NCI-H2227 treated with DMSO at 0.1 percent for 48 hours (cell line): ENCODE data around the gene ALG1.
"Not testable (repeated sequence)": the region's sequence is repeated elsewhere in the genome, so short reads cannot be mapped to it uniquely, and the experiment has no call there.

Experiments used
- DNase-seq: peaks from one replicate; lab custom pipeline; 2025; lab: John Stamatoyannopoulos, UW

Gene ALG1

GRCh38 chr16:5044581-5044980 is 27.1 kb upstream of the ALG1 start:
- not testable (repeated sequence) for DNase-seq

DNA sequence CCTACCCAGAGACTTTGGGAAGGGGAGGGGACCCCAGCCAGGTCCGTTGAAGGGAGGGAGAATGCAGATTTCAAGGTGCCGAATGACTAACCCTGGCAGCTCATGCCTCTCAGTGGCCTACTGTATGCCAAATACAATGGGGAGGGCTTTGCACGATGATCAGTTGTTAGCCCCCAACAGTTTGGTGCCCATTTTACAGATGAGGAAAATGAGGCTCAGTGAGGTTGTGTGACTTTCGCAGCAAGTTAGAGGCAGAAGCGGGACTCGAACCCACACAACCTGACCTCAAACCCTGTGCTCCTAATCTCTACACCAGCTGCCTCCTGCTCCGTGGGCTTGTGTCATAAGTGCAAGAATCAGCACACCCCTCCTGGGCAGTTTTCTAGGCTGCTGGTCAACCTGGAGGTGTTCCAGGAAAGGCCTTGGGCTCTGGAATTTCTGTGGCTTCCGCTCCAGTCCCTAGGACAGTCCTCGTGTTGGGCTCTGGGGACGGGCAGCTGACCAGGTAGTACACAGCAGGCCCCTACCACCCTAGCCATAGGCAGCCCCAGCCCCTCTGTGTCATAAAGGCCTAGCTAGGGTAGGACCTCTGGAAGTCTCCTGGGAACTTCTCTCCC is 26.0 kb upstream of the ALG1 start:
- no peak for DNase-seq

- no peak for DNase-seq
Observed at GRCh38 chr16:5046914-5047313, 24.7 kb upstream of the ALG1 start.

DNA sequence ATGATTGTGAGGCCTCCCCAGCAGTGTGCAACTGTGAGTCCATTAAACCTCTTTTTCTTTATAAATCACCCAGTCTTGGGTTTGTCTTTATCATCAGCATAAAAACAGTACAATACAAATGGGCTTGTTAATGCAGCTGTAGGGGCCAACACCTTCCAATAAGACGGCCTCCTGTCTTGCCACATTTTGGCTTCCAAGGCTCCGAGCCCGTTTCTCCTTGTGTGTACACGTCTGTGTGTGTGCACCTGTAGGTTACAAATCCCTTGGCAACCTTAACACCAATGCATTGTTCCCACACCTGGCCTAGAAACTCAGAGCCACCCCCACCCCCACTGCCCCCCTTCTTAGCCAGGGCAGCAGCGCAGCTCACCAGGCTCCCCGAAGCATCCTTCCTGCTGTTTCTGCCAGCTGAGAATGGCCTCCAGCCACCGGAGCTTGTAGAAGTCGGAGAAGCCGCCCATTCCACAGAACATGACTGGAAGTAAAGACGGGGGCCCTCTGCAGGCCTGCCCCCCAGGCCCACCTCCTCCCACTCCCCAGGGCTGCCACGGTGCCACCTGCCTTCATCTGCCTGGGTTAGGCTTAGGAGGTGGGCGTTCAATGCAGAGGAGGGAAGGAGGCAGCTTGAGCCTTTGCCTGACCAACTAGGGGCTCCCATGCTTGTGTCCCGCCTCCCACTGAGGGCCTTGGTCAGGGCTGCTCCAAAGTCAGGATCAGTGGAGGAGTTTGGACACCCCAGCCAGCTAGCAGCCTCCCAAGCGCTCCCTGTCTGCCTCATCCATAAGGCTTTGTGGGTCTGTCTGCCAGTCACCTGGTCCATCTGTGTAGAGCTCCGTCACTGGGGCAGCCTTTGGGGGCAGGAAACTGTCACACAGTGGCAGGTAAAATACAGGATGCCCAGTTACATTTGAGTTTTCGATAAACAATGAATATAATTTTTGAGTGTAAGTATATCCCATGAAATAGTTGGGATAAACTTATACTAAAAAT is 16.5 kb upstream of the ALG1 start:
- no peak for DNase-seq

- no peak for DNase-seq
Observed at GRCh38 chr16:5056352-5056751, 15.3 kb upstream of the ALG1 start.

- no peak for DNase-seq
Observed at GRCh38 chr16:5058476-5058875, 13.2 kb upstream of the ALG1 start.

DNA sequence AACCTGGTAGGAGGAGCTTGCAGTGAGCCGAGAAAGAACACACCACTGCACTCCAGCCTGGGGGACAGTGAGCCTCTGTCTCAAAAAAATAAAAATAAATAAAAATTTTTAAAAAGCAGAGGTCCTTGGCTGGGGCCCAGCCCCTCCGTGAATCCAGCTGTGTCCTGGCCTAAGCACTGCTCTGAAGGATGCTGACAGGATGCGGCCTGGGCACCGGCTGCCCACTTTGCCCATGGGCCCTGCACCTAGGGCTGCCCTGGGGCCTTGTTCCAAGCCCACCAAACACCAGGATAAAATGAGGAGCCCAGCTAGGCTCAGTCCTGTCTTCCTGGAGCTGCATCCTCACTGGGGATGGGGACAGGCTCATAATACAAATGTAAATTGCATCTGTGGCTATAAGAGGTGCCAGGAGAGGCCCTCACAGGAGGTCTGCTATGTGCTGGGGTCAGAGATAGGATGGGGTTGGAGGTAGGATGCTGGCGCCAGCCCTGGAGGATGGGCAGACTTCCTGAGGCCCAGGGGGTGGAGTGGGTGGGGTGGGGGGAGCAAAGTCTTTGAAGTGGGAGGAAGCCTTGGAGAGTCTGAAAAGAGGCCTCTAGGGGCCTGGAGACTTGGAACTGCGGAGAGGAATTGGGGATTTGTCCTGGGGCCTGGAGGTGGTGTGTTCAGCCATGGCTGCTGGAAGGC is 12.1 kb upstream of the ALG1 start:
- DNase-seq: no peak

DNA sequence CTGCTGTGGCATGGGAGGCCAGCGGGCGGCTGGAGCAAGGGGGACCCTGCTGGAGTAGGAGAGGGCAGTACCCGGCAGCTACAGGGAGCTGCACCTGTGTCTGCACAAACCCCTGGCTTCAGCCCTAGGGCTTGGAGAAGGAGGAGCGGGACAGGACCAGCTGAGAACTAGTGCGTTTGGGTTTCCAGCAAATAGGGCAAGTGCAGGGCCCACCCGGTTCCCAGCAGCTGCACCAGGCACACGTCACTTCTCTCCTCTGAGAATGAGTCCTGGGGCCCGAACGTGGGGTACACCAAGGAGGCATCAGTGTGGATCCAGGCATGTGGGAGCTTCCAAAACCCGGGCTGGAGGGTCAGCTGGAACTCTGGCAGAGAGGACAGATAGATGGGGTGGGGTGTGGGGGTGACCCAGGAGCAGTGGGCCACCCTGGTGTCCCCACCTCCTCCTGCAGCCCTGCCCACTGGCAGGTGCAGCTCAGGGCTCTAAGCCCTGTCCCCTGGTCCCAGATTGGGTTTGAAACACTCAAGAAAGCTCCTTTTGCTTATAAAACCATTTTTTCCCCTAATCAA is 11.5 kb upstream of the ALG1 start:
- no peak for DNase-seq

DNA sequence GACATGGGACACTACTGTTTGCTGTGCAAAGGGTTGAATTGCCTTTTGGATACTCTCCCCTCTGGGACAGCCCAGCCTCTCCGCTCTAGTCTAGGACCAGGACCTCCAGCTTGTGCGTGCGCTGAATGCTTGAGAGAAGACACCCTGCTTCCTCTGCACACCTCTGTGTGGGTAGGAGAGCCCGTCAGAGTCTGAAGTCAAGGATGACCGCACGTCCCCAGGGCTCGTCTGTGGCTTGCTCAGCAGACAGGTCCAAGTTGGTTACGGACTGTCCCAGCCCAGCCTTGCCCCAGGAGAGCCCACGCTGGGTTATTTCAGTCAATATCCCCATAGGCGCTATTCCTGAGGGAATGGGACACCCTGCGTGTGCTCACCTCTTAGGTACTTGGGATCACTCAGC is 9.6 kb upstream of the ALG1 start:
- no peak for DNase-seq

DNA sequence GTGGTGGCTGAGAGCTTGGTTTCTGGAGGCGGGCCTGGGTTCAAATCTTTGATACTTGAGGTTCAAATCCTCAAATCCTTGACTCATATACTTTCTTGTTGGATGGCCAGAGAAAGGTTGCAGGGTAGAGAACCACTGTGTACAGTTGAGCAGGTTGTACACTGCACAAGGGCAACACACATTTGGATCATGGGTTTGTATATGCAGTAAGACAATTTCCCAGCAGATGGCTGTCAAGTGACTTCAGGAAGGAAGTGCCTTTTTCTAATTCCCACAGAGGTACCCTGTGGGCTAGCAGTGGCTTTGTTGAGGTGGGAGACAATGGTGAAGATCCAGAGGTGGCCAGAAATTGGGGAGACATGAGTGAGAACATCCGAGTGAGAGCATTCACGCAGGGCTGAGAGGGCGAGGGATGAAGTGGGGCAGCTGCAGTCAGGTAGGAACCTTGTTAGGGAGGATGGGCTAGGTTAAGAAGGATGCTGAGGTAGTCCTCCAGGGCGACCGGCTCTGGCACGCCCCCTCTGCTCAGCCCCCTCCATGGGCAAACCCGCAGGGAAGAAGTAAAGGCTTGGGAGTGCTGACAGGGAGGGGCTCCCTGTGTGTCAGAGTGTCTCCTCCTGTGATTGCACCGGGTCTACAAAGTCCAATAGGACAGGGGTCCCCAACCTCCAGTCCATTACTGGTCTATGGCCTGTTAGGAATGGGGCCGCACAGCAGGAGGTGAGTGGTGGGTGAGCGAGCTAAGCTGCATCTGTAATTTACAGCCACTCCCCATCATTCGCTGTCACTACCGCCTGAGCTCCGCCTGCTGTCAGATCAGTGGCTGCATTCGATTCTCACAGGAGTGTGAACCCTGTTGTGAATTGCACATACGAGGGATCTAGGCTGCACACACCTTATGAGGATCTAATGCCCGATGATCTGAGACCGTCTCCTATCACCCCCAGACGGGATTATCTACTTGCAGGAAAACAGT is 8.6 kb upstream of the ALG1 start:
- DNase-seq: no peak

GRCh38 chr16:5064915-5065314 is 6.7 kb upstream of the ALG1 start:
- no peak for DNase-seq

GRCh38 chr16:5065326-5065725 is 6.3 kb upstream of the ALG1 start:
- DNase-seq: no peak

- no peak for DNase-seq
Observed at GRCh38 chr16:5065813-5066212, 5.8 kb upstream of the ALG1 start, which contains the start of gene C16orf89. TSS of gene C16orf89 (minus strand) at chr16:5065956. CDS start at chr16:5065908, 48 bp downstream.

DNA sequence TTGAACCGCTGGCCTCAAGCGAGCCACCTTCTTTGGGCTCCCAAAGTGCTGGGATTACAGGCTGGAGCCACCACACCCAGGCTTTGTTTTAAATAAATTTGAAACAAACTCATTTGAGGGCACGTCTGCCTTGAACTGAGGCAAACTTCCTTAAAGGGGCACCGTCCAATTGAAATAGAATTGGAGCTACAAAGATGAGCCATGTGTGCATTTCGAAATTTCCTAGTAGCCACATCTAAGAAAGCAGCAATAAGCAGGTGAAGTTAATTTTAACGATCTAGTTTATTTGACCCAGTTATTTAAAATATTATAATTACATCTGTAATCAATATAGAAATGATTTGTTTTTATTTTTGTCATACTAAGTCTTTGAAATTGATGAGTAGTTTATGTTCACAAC is 5.1 kb upstream of the ALG1 start:
- DNase-seq: no peak

DNA sequence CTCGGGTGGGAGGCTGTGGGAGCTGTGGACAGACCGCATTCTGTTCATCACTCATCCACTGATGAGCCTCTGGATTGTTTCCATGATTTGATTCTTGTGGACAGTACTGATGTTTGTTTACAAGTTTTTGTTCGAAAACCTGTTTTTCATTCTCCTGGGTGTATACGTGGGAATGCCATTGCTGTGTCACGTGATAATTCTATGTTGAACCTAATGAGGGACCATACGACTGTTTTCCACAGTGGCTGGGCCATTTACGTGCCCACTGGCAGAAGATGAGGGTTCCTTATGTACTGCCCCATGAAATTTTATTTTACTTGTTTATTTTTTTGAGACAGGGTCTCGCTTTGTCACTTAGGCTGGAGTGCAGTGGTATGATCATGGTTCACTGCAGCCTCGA is 2.6 kb upstream of the ALG1 start:
- DNase-seq: no peak

- no peak for DNase-seq
Observed at GRCh38 chr16:5069854-5070253, 1.8 kb upstream of the ALG1 start.

DNA sequence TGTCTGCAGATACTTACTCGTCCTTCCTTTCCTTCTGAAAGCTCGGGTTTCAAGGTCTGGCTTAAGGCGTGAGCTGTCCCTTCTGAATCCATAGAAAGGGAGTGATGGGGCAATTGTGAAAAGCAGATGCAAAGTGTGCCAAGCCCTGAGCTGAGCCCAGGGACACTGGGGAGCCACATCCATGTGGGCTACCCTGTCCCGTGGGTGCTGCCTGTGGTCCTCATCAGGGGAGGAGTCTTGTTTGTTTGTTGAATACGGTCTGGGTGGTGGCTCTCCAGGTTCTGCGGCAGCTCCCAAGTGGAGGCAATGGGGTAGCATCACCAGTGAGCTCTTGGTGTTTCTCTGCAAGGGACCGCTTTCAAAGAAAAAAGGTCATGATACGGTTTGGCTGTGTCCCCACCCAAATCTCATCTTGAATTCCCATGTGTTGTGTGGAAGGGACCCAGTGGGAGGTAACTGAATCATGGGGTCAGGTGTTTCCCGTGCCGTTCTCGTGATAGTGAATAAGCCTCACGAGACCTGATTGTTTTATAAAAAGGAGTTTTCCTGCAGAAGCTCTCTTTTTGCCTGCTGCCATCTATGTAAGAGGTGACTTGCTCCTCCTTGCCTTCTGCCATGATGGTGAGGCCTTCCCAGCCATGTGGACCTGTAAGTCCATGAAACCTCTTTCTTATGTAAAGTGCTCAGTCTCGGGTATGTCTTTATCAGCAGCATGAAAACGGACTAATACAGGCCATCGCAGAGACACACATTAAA is 1.0 kb upstream of the ALG1 start:
- no peak for DNase-seq

GRCh38 chr16:5071341-5071680 is 332 bp upstream of the ALG1 start:
- no peak for DNase-seq

- no peak for DNase-seq
Observed at GRCh38 chr16:5072334-5073278, 963 bp downstream of the ALG1 start.

DNA sequence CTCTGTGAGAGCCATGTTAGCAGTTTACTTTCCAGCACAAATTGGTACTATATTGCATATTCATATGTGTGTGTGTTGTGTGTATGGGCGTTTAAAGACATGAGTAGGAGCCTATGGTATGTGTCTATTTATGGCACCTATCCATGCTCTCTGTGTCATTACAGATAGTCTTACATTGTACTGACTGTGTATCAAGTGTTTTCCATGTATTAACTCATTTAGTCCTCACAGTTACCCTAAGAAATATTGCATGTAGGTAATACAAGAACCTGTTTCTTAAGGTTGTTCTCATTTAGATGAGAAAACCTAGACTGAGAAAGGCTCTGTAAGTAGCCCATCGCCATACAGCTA is 1.6 kb downstream of the ALG1 start:
- DNase-seq: no peak
